Measurements from ENCODE around the gene TOE1. TPM values are rescaled to one million over a fixed set of nuclear protein-coding genes. Genes with fewer than 3 reads are reported as not detected.

The TOE1 gene
- polyA plus RNA-seq, 1 donor from 2014 or later, result 16.8 TPM

DNA sequence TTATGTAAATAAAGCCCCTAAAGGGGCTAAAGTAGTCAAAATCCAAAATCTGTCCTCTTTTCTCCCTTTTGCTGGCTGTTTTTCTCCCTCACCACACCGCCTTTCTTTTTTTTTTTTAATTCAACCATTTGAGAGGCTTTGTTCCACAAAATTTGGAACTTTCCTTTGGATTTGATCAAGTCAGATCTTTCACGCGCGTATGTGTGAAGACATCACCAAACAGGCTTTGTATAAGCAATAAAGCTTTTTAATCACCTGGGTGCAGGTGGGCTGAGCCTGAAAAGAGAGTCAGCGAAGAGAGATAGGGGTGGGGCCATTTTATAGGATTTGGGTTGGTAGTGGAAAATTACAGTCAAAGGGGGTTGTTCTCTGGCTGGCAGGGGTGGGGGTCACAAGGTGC is 18.5 kb upstream of the TOE1 start:
- H3K4me3 ChIP-seq (ENCODE audit: low read length), result no peak overlapping the region
- no peaks in the 10 kb centered on the region for H3K27me3 ChIP-seq (ENCODE audit: insufficient read depth, low read depth, low read length)
- H3K9me3 ChIP-seq (ENCODE audit: low read length), result no peaks in the 10 kb centered on the region
- H3K27ac ChIP-seq (ENCODE audit: low read length), result no peak overlapping the region
- H3K9ac ChIP-seq (ENCODE audit: low read length), result no peak overlapping the region
- TF ChIP-seq SMC3 (conservative IDR thresholded peaks at IDR 0.05; ENCODE audit: poor library complexity) (no peak), POLR2AphosphoS5 (IDR thresholded peaks at IDR 0.05) (no peak), EP300 (conservative IDR thresholded peaks at IDR 0.05; ENCODE audit: poor library complexity, severe bottlenecking) (no peak), RAD21 (conservative IDR thresholded peaks at IDR 0.05) (no peak), MXI1 (conservative IDR thresholded peaks at IDR 0.05; ENCODE audit: poor library complexity, severe bottlenecking) (no peak), EZH2 (IDR thresholded peaks at IDR 0.05; ENCODE audit: borderline replicate concordance, insufficient read depth, low read length, poor library complexity, severe bottlenecking) (no peak)
- TF ChIP-seq, protein P1, sequence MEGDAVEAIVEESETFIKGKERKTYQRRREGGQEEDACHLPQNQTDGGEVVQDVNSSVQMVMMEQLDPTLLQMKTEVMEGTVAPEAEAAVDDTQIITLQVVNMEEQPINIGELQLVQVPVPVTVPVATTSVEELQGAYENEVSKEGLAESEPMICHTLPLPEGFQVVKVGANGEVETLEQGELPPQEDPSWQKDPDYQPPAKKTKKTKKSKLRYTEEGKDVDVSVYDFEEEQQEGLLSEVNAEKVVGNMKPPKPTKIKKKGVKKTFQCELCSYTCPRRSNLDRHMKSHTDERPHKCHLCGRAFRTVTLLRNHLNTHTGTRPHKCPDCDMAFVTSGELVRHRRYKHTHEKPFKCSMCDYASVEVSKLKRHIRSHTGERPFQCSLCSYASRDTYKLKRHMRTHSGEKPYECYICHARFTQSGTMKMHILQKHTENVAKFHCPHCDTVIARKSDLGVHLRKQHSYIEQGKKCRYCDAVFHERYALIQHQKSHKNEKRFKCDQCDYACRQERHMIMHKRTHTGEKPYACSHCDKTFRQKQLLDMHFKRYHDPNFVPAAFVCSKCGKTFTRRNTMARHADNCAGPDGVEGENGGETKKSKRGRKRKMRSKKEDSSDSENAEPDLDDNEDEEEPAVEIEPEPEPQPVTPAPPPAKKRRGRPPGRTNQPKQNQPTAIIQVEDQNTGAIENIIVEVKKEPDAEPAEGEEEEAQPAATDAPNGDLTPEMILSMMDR (IDR thresholded peaks at IDR 0.05; ENCODE audit: poor library complexity, severe bottlenecking), result no peak
- TF ChIP-seq, protein P2, sequence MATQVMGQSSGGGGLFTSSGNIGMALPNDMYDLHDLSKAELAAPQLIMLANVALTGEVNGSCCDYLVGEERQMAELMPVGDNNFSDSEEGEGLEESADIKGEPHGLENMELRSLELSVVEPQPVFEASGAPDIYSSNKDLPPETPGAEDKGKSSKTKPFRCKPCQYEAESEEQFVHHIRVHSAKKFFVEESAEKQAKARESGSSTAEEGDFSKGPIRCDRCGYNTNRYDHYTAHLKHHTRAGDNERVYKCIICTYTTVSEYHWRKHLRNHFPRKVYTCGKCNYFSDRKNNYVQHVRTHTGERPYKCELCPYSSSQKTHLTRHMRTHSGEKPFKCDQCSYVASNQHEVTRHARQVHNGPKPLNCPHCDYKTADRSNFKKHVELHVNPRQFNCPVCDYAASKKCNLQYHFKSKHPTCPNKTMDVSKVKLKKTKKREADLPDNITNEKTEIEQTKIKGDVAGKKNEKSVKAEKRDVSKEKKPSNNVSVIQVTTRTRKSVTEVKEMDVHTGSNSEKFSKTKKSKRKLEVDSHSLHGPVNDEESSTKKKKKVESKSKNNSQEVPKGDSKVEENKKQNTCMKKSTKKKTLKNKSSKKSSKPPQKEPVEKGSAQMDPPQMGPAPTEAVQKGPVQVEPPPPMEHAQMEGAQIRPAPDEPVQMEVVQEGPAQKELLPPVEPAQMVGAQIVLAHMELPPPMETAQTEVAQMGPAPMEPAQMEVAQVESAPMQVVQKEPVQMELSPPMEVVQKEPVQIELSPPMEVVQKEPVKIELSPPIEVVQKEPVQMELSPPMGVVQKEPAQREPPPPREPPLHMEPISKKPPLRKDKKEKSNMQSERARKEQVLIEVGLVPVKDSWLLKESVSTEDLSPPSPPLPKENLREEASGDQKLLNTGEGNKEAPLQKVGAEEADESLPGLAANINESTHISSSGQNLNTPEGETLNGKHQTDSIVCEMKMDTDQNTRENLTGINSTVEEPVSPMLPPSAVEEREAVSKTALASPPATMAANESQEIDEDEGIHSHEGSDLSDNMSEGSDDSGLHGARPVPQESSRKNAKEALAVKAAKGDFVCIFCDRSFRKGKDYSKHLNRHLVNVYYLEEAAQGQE (IDR thresholded peaks at IDR 0.05; ENCODE audit: borderline replicate concordance), result no peak
- H2AFZ ChIP-seq (ENCODE audit: low read depth, low read length), result no peak overlapping the region
- no peaks in the 10 kb centered on the region for H4K20me1 ChIP-seq (ENCODE audit: insufficient read depth)
- no peaks in the 10 kb centered on the region for H3F3A ChIP-seq (ENCODE audit: insufficient read depth, low read length, poor library complexity, severe bottlenecking)
- no peaks in the 10 kb centered on the region for H3K9me2 ChIP-seq (ENCODE audit: insufficient read depth, low read length)
- no peak overlapping the region for H3K4me2 ChIP-seq (ENCODE audit: low read length)
- no peaks in the 10 kb centered on the region for H3K79me2 ChIP-seq (replicated peaks; ENCODE audit: insufficient read depth, low read length)
- H3K36me3 ChIP-seq (ENCODE audit: insufficient read depth, low read length), result no peaks in the 10 kb centered on the region

DNA sequence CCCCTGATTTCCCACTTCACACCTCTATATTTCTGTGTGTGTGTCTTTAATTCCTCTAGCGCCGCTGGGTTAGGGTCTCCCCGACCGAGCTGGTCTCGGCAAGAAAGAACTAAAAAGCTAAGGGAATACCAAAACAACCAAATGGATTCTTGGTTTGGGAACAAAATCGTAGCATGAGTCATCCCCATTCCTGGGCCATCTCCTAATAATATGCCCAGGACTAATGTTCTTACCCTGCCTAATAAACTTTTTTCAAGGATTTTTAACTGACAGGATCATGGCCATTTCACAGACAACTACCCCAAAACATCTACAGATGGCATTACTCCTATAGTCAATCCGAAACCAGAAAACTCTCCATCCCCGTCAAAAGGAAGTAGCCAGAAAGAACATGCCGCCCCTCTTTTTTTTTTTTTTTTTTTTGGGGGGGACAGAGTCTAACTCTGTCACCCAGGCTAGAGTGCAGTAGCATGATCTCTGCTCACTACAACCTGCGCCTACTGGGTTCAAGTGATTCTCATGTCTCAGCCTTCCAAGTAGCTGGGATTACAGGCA is 17.4 kb upstream of the TOE1 start:
- H3K79me2 ChIP-seq (replicated peaks; ENCODE audit: insufficient read depth, low read length), result no peaks in the 10 kb centered on the region
- H3K27me3 ChIP-seq (ENCODE audit: insufficient read depth, low read depth, low read length), result no peaks in the 10 kb centered on the region
- H3K27ac ChIP-seq (ENCODE audit: low read length), result no peak overlapping the region
- no peaks in the 10 kb centered on the region for H3K36me3 ChIP-seq (ENCODE audit: insufficient read depth, low read length)
- H4K20me1 ChIP-seq (ENCODE audit: insufficient read depth), result no peaks in the 10 kb centered on the region
- no peaks in the 10 kb centered on the region for H3K9me3 ChIP-seq (ENCODE audit: low read length)
- no peak overlapping the region for H3K4me2 ChIP-seq (ENCODE audit: low read length)
- no peak overlapping the region for H2AFZ ChIP-seq (ENCODE audit: low read depth, low read length)
- TF ChIP-seq POLR2AphosphoS5 (IDR thresholded peaks at IDR 0.05) (no peak), TAF1 (IDR thresholded peaks at IDR 0.05; ENCODE audit: low read depth) (no peak), EZH2 (IDR thresholded peaks at IDR 0.05; ENCODE audit: borderline replicate concordance, insufficient read depth, low read length, poor library complexity, severe bottlenecking) (no peak), SMC3 (conservative IDR thresholded peaks at IDR 0.05; ENCODE audit: poor library complexity) (no peak), MXI1 (conservative IDR thresholded peaks at IDR 0.05; ENCODE audit: poor library complexity, severe bottlenecking) (no peak), EP300 (conservative IDR thresholded peaks at IDR 0.05; ENCODE audit: poor library complexity, severe bottlenecking) (no peak), RAD21 (conservative IDR thresholded peaks at IDR 0.05) (no peak)
- TF ChIP-seq, protein P2 (IDR thresholded peaks at IDR 0.05; ENCODE audit: borderline replicate concordance), result no peak
- TF ChIP-seq, protein P1 (IDR thresholded peaks at IDR 0.05; ENCODE audit: poor library complexity, severe bottlenecking), result no peak
- H3K9ac ChIP-seq (ENCODE audit: low read length), result no peak overlapping the region
- H3F3A ChIP-seq (ENCODE audit: insufficient read depth, low read length, poor library complexity, severe bottlenecking), result no peaks in the 10 kb centered on the region
- H3K4me3 ChIP-seq (ENCODE audit: low read length), result no peak overlapping the region
- no peaks in the 10 kb centered on the region for H3K9me2 ChIP-seq (ENCODE audit: insufficient read depth, low read length)

All from neural cell (in vitro differentiated cells).